HG03103 (cell line): Measurements from ENCODE around the gene SGTA.
"Not testable (repeated sequence)": the region's sequence is repeated elsewhere in the genome, so short reads cannot be mapped to it uniquely, and the experiment has no call there.

Source experiments
- ATAC-seq: cut with Tn5 transposase; IDR thresholded peaks from one replicate; pipeline ENCODE4 v1.9.1; 2021; ENCODE audit warnings: low read depth; ENCODE audit not compliant: unreplicated experiment

The SGTA gene

GRCh38 chr19:2795827-2796658, 13.0 kb upstream of the SGTA start:
- ATAC-seq: no peak

- no peak for ATAC-seq
Observed at GRCh38 chr19:2793577-2793976, 10.5 kb upstream of the SGTA start.

- ATAC-seq: no peak
Observed at GRCh38 chr19:2793126-2793525, 10.1 kb upstream of the SGTA start.

GRCh38 chr19:2792666-2793065, 9.6 kb upstream of the SGTA start:
- not testable (repeated sequence) for ATAC-seq

- no peak for ATAC-seq
Observed at GRCh38 chr19:2791876-2792275, 8.8 kb upstream of the SGTA start.

GRCh38 chr19:2791440-2791839, 8.4 kb upstream of the SGTA start:
- ATAC-seq: no peak

- no peak for ATAC-seq
Observed at GRCh38 chr19:2790557-2791271, 7.6 kb upstream of the SGTA start.

GRCh38 chr19:2790194-2790556, 7.1 kb upstream of the SGTA start:
- no peak for ATAC-seq

- ATAC-seq: no peak
Observed at GRCh38 chr19:2788237-2788636, 5.2 kb upstream of the SGTA start.

- ATAC-seq: no peak
Observed at GRCh38 chr19:2787115-2787514, 4.0 kb upstream of the SGTA start.

- peak; percentile 44 for ATAC-seq
Observed at GRCh38 chr19:2785244-2785997, 2.3 kb upstream of the SGTA start, which contains the start of gene THOP1. Gene THOP1 (plus strand): TSS chr19:2785503. CDS start chr19:2785663, 160 bp downstream.

- no peak for ATAC-seq
Observed at GRCh38 chr19:2783781-2784145, 690 bp upstream of the SGTA start.

- ATAC-seq: no peak
Observed at GRCh38 chr19:2782329-2782935, 641 bp downstream of the SGTA start.

- no peak for ATAC-seq
Observed at GRCh38 chr19:2780284-2780683, 2.8 kb downstream of the SGTA start.

GRCh38 chr19:2779121-2779740, 3.8 kb downstream of the SGTA start:
- no peak for ATAC-seq

GRCh38 chr19:2777952-2778683, 5.0 kb downstream of the SGTA start:
- no peak for ATAC-seq

- ATAC-seq: no peak
Observed at GRCh38 chr19:2775556-2776430, 7.3 kb downstream of the SGTA start.

- ATAC-seq: no peak
Observed at GRCh38 chr19:2774953-2775555, 8.0 kb downstream of the SGTA start.
